GM12874 (cell line): ENCODE measurements around the gene NDUFA8.
A peak's percentile ranks its signal among the peaks of the same experiment; 100 is the strongest.

Experiments
- TF ChIP-seq, protein P1 (sequence below): IDR thresholded peaks from 2 replicates; pipeline ENCODE4 v1.5.1; 2011; ENCODE audit warnings: low read depth, mild to moderate bottlenecking, control low read depth, low read length, moderate library complexity; ENCODE audit not compliant: insufficient read depth

Gene NDUFA8

DNA sequence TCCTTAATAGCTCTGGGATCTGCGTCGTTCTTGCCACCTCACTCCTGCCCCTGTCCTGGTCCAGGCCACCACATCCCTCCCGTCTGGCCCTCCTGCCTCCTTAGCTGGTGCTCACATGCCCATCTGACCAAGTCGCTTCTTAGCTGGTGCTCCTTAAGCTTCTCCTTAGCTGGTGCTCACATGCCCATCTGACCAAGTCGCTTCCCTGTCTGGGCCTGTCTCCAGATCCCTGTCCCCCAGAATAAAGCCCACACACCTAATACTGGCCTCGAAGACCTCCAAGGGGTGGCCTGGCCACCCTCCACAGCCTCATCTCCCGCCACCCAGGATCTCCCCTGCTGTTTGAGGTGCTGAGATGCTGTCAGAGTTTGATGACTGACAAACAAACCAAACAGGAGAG lies 35.1 kb downstream of the NDUFA8 start:
- TF ChIP-seq, protein P1, sequence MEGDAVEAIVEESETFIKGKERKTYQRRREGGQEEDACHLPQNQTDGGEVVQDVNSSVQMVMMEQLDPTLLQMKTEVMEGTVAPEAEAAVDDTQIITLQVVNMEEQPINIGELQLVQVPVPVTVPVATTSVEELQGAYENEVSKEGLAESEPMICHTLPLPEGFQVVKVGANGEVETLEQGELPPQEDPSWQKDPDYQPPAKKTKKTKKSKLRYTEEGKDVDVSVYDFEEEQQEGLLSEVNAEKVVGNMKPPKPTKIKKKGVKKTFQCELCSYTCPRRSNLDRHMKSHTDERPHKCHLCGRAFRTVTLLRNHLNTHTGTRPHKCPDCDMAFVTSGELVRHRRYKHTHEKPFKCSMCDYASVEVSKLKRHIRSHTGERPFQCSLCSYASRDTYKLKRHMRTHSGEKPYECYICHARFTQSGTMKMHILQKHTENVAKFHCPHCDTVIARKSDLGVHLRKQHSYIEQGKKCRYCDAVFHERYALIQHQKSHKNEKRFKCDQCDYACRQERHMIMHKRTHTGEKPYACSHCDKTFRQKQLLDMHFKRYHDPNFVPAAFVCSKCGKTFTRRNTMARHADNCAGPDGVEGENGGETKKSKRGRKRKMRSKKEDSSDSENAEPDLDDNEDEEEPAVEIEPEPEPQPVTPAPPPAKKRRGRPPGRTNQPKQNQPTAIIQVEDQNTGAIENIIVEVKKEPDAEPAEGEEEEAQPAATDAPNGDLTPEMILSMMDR, result no peak

DNA sequence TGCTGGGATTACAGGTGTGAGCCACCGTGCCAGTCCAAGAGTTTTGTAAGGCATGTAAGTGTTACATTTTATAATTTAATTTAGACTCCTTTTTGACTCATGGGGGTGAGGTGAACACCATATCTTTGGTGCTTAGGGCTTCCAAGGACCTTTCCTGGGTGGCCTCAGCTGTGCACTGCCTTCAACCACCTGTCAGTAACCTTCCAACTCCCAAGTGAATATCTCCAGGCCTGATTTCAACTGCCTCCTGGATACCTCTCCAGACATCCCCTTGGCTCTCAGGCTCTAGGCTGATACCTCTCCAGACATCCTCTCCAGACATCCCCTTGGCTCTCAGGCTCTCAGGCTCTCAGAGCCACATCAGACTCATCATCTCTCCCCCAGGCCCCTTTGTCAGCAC lies 35.5 kb downstream of the NDUFA8 start:
- TF ChIP-seq, protein P1, result no peak

DNA sequence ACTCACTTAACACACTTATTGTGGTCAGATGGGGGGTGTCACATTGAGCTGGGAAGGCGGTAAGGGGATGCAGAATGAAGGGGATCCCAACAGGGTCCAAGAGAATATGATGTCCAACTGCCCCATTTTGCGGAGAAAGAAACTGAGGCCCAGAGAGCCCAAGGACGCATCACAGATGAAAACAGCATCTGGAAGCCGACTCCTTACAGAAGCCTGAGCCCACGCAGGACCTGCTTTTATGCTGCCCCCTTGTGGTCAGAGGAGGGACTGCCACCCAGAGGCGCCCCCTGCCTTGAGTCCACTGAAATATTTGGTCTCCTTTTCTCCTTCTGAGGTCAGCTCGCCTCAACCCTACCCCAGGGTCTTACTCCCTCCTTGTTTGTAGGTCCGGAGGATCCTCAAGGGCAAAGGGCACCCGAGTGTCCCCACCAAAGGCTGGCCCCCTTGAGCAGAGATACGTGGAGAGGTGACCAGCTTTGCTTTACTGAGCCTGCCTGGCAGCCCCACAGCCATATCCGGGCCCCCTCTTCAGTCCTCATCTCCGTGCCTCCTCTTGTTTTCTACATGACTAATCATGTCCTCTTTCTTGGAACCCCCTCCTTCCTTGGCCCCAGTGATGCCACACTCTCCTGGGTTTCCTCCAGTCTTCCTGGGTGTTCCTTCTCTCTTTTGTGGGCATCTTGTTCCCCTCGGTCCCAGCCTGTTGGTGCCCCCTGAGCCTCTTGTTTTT lies 36.5 kb downstream of the NDUFA8 start:
- TF ChIP-seq, protein P1, result peak; percentile 98

DNA sequence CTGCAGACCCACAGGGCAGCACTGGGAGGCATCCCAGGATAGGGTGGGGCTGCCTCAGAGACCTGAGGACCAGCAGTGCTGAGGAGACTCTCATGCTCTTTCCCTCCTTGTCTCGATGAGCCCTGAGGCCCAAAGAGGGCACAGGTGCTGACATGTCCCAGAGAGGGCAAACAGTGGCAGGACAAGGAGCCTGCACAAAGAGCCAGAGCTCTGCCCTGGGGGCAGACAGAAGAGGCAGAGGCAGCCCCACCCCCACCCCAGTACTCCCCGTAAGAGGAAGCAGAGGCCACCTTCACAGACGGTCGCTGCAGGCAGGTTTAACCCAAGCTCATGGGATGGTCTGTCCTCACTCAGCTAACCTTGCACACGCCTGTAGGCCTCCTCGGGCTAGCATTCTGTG lies 37.1 kb downstream of the NDUFA8 start:
- TF ChIP-seq, protein P1, result no peak

DNA sequence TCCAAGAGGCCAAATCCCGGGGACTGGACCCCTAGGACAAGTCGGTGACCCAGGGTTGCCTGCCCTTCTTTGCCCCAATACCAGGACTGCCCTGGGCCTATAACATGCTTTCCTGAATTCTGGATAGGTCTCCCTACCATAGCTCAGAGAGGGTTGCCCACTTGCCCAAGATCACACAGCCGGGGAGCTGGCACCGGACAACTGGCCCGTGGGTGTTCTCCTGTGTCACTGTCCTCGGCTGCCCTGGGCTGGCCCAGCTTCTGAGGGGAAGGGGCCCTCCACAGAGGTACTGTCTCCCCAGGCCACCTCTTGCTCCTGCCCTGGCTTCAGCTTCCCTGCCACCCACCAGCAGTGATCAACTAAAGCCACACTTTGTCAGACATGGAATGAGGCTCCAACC lies 37.6 kb downstream of the NDUFA8 start:
- TF ChIP-seq, protein P1, result no peak

DNA sequence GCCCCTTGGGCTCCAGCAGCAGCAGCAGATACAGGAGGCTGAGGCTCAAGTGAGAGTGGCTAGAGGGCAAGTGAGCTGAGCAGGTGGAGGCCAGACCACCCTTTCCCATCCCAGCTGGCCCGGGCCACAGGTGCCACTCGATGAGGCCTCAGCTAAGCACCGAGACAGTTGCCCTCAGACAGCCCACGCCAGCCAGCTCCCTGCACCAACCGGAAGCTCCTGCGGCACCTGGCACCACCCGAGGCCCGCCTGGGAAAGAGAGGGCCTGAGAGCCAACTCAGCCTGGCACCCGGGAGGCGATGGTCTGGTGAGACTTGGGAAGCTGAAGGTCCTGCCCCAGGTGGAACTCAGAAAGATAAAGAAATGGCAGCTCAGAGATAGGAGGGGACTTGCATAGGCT lies 38.2 kb downstream of the NDUFA8 start:
- TF ChIP-seq, protein P1, result no peak

DNA sequence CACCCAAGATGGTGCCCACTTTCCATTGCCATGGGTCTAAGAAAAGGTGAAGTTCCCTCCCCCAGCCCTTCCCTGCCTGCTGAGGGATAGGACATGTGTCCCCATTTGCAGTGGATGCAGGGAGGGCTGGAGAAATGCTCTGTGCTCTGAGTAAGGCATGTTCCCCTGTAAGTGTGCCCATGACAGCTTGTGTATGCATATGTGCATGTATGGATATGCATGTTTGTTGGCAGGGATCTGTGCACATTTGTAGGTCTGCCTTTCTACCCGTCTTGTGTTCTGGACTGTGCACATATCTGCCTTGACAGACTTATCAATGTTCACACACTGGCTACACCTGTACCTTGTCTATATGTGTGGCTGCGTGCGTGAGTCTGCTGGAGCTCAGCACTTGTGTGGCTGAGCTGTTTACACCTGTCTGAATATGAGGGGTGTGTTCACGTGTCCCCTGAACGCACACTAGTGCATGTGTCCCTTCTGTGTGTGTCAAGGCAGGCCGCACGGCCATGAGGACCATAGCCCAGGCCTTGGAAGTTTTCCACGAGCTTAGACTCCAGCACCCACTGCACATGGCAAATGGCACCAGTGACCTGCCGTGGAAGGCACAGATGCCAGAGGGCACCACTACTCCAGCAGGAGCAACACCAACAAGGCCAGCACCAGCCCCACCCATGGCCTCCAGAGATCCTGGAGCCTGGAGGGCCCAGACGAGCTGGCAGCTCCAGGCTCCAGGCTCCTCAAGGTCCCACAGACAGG lies 39.1 kb downstream of the NDUFA8 start:
- TF ChIP-seq, protein P1, result no peak
